ENCODE measurements around the gene ADH1C.

Gene ADH1C

GRCh38 chr4:99293357-99293756 lies 59.2 kb downstream of the ADH1C start:
- TF ChIP-seq POLR2AphosphoS5 (IDR thresholded peaks at IDR 0.05; ENCODE audit: low read depth, low read length) (no peak), FOXP2 (optimal IDR thresholded peaks at IDR 0.05; ENCODE audit: borderline replicate concordance, extremely low read depth, extremely low read length, insufficient read depth) (no peak), REST (IDR thresholded peaks at IDR 0.05; ENCODE audit: insufficient read depth in 1 of 2, low read depth in 2 of 2, low read length in 2 of 2) (no peak), SIN3A (IDR thresholded peaks at IDR 0.05; ENCODE audit: borderline replicate concordance, insufficient read depth, low read length) (no peak), TAF1 (IDR thresholded peaks at IDR 0.05; ENCODE audit: borderline replicate concordance, insufficient read depth, low read length) (no peak)

GRCh38 chr4:99290848-99291786 lies 61.4 kb downstream of the ADH1C start, which contains the start of gene ADH1A:
Gene ADH1A (minus strand): TSS chr4:99290985. CDS start chr4:99290914, 71 bp downstream.
- no peak for TF ChIP-seq TAF1 (IDR thresholded peaks at IDR 0.05; ENCODE audit: borderline replicate concordance, insufficient read depth, low read length)
- no peak for TF ChIP-seq POLR2AphosphoS5 (IDR thresholded peaks at IDR 0.05; ENCODE audit: low read depth, low read length)
- TF ChIP-seq REST (IDR thresholded peaks at IDR 0.05; ENCODE audit: insufficient read depth in 1 of 2, low read depth in 2 of 2, low read length in 2 of 2), result no peak
- TF ChIP-seq FOXP2 (optimal IDR thresholded peaks at IDR 0.05; ENCODE audit: borderline replicate concordance, extremely low read depth, extremely low read length, insufficient read depth), result no peak
- no peak for TF ChIP-seq SIN3A (IDR thresholded peaks at IDR 0.05; ENCODE audit: borderline replicate concordance, insufficient read depth, low read length)

Data from PFSK-1 (cell line).